GM21423 (cell line): ENCODE results near the gene HP.
"Not testable (repeated sequence)": the region's sequence is repeated elsewhere in the genome, so short reads cannot be mapped to it uniquely, and the experiment has no call there.

Experiments
- ATAC-seq: cut with Tn5 transposase; IDR thresholded peaks from one replicate; pipeline ENCODE4 v1.9.1; 2021; ENCODE audit warnings: mild to moderate bottlenecking, moderate library complexity; ENCODE audit not compliant: unreplicated experiment

HP gene

GRCh38 chr16:72042157-72042660 lies 12.1 kb upstream of the HP start:
- no peak for ATAC-seq

GRCh38 chr16:72043058-72043457 lies 11.2 kb upstream of the HP start:
- no peak for ATAC-seq

GRCh38 chr16:72043539-72043938 lies 10.8 kb upstream of the HP start:
- no peak for ATAC-seq

- ATAC-seq = no peak
Measured at GRCh38 chr16:72044296-72044695, 10.0 kb upstream of the HP start.

GRCh38 chr16:72044825-72045359 lies 9.4 kb upstream of the HP start:
- ATAC-seq = no peak

- ATAC-seq = no peak
Measured at GRCh38 chr16:72049110-72049509, 5.2 kb upstream of the HP start.

- ATAC-seq = no peak
Measured at GRCh38 chr16:72050769-72051464, 3.4 kb upstream of the HP start.

GRCh38 chr16:72051818-72052217 lies 2.5 kb upstream of the HP start:
- ATAC-seq = no peak

GRCh38 chr16:72055911-72056310 lies 1.6 kb downstream of the HP start:
- no peak for ATAC-seq

- ATAC-seq = not testable (repeated sequence)
Measured at GRCh38 chr16:72057313-72057712, 3.0 kb downstream of the HP start.

GRCh38 chr16:72059060-72059459 lies 4.8 kb downstream of the HP start:
- ATAC-seq = not testable (repeated sequence)

GRCh38 chr16:72060405-72060804 lies 6.1 kb downstream of the HP start:
- ATAC-seq = no peak

- no peak for ATAC-seq
Measured at GRCh38 chr16:72061564-72061963, 7.3 kb downstream of the HP start.

- no peak for ATAC-seq
Measured at GRCh38 chr16:72064361-72064894, 10.1 kb downstream of the HP start.

GRCh38 chr16:72066747-72067146 lies 12.4 kb downstream of the HP start:
- no peak for ATAC-seq

GRCh38 chr16:72068930-72069329 lies 14.6 kb downstream of the HP start:
- ATAC-seq = no peak

GRCh38 chr16:72072514-72073342 lies 18.4 kb downstream of the HP start:
- ATAC-seq = no peak

- ATAC-seq = no peak
Measured at GRCh38 chr16:72073560-72074230, 19.4 kb downstream of the HP start.

GRCh38 chr16:72075067-72075466 lies 20.8 kb downstream of the HP start:
- not testable (repeated sequence) for ATAC-seq

GRCh38 chr16:72076991-72077706 lies 22.8 kb downstream of the HP start:
- ATAC-seq = not testable (repeated sequence)
